Measurements from ENCODE around the gene ME1.
"Not testable (repeated sequence)": the region's sequence is repeated elsewhere in the genome, so short reads cannot be mapped to it uniquely, and the experiment has no call there.

Gene ME1

GRCh38 chr6:83192871-83193746 is 237.7 kb downstream of the ME1 start, which contains the start of the genes PGM3 and RWDD2A:
PGM3 (minus strand) TSS chr6:83193265; CDS start chr6:83191012, 2,253 bp downstream.
RWDD2A (plus strand) TSS chr6:83193357; CDS start chr6:83194452, 1,095 bp downstream.
- in situ Hi-C loops (cut with MboI; ENCODE audit: low sequenced_read_pairs): no loop called here

GRCh38 chr6:83192456-83192855 is 238.4 kb downstream of the ME1 start:
- in situ Hi-C loops (cut with MboI; ENCODE audit: low sequenced_read_pairs): no loop called here

- in situ Hi-C loops (cut with MboI; ENCODE audit: low sequenced_read_pairs): not testable (repeated sequence)
Observed at GRCh38 chr6:83191974-83192373, 238.9 kb downstream of the ME1 start.

- in situ Hi-C loops (cut with MboI; ENCODE audit: low sequenced_read_pairs): no loop called here
Observed at GRCh38 chr6:83190626-83191025, 240.2 kb downstream of the ME1 start.

GRCh38 chr6:83188501-83188900 is 242.3 kb downstream of the ME1 start:
- in situ Hi-C loops (cut with MboI; ENCODE audit: low sequenced_read_pairs): no loop called here

- in situ Hi-C loops (cut with MboI; ENCODE audit: low sequenced_read_pairs): no loop called here
Observed at GRCh38 chr6:83185096-83185495, 245.8 kb downstream of the ME1 start.

- in situ Hi-C loops (cut with MboI; ENCODE audit: low sequenced_read_pairs): no loop called here
Observed at GRCh38 chr6:83183082-83183828, 247.6 kb downstream of the ME1 start.

GRCh38 chr6:83182114-83182513 is 248.7 kb downstream of the ME1 start:
- in situ Hi-C loops (cut with MboI; ENCODE audit: low sequenced_read_pairs): no loop called here

GRCh38 chr6:83180426-83180950 is 250.4 kb downstream of the ME1 start:
- in situ Hi-C loops (cut with MboI; ENCODE audit: low sequenced_read_pairs): no loop called here

- in situ Hi-C loops (cut with MboI; ENCODE audit: low sequenced_read_pairs): no loop called here
Observed at GRCh38 chr6:83176246-83176645, 254.6 kb downstream of the ME1 start.

GRCh38 chr6:83169511-83169910 is 261.3 kb downstream of the ME1 start:
- in situ Hi-C loops (cut with MboI; ENCODE audit: low sequenced_read_pairs): no loop called here

- in situ Hi-C loops (cut with MboI; ENCODE audit: low sequenced_read_pairs): no loop called here
Observed at GRCh38 chr6:83169106-83169505, 261.7 kb downstream of the ME1 start.

- in situ Hi-C loops (cut with MboI; ENCODE audit: low sequenced_read_pairs): no loop called here
Observed at GRCh38 chr6:83168556-83168955, 262.3 kb downstream of the ME1 start.

GRCh38 chr6:83167726-83168278 is 263.0 kb downstream of the ME1 start:
- in situ Hi-C loops (cut with MboI; ENCODE audit: low sequenced_read_pairs): no loop called here
